ENCODE measurements around the gene GAK.

The GAK gene

GRCh38 chr4:898869-899555, 33.1 kb downstream of the GAK start:
- Histone ChIP-seq H3K27ac (ENCODE audit: low read depth, low read length) (no peak overlapping the region), H3K4me3 (ENCODE audit: low read depth in 1 of 5, low read length in 5 of 5) (no peak overlapping the region), H3K27me3 (ENCODE audit: control insufficient read depth in 5 of 5, insufficient read depth in 4 of 5, low read length in 5 of 5) (no peaks in the 10 kb centered on the region), H3K36me3 (ENCODE audit: control insufficient read depth in 5 of 5, insufficient read depth in 5 of 5, low read length in 5 of 5) (peaks cover 0 to 85% (median 71%) of the 10 kb centered on the region in 5 donors), H3K9ac (ENCODE audit: low read length in 5 of 5) (no peak overlapping the region), H3K4me1 (ENCODE audit: control insufficient read depth in 5 of 5, insufficient read depth in 5 of 5, low read length in 5 of 5) (no peaks in the 10 kb centered on the region), H3K9me3 (ENCODE audit: control insufficient read depth in 5 of 5, low read length in 5 of 5) (no peaks in the 10 kb centered on the region)

GRCh38 chr4:898123-898522, 34.0 kb downstream of the GAK start:
- H3K9me3 ChIP-seq (ENCODE audit: control insufficient read depth in 5 of 5, low read length in 5 of 5), result no peaks in the 10 kb centered on the region
- no peaks in the 10 kb centered on the region for H3K27me3 ChIP-seq (ENCODE audit: control insufficient read depth in 5 of 5, insufficient read depth in 4 of 5, low read length in 5 of 5)
- no peak overlapping the region for H3K9ac ChIP-seq (ENCODE audit: low read length in 5 of 5)
- no peak overlapping the region for H3K27ac ChIP-seq (ENCODE audit: low read depth, low read length)
- no peaks in the 10 kb centered on the region for H3K4me1 ChIP-seq (ENCODE audit: control insufficient read depth in 5 of 5, insufficient read depth in 5 of 5, low read length in 5 of 5)
- no peak overlapping the region for H3K4me3 ChIP-seq (ENCODE audit: low read depth in 1 of 5, low read length in 5 of 5)
- H3K36me3 ChIP-seq (ENCODE audit: control insufficient read depth in 5 of 5, insufficient read depth in 5 of 5, low read length in 5 of 5), result peaks cover 0 to 85% (median 71%) of the 10 kb centered on the region in 5 donors

- Histone ChIP-seq H3K27ac (ENCODE audit: low read depth, low read length) (no peak overlapping the region), H3K36me3 (ENCODE audit: control insufficient read depth in 5 of 5, insufficient read depth in 5 of 5, low read length in 5 of 5) (peaks cover 0 to 93% (median 79%) of the 10 kb centered on the region in 5 donors), H3K9ac (ENCODE audit: low read length in 5 of 5) (no peak overlapping the region), H3K4me1 (ENCODE audit: control insufficient read depth in 5 of 5, insufficient read depth in 5 of 5, low read length in 5 of 5) (no peaks in the 10 kb centered on the region), H3K27me3 (ENCODE audit: control insufficient read depth in 5 of 5, insufficient read depth in 4 of 5, low read length in 5 of 5) (no peaks in the 10 kb centered on the region), H3K9me3 (ENCODE audit: control insufficient read depth in 5 of 5, low read length in 5 of 5) (no peaks in the 10 kb centered on the region), H3K4me3 (ENCODE audit: low read depth in 1 of 5, low read length in 5 of 5) (no peak overlapping the region)
These were observed 35.5 kb downstream of the GAK start for GRCh38 chr4:896630-897029.

- H3K36me3 ChIP-seq (ENCODE audit: control insufficient read depth in 5 of 5, insufficient read depth in 5 of 5, low read length in 5 of 5), result peaks cover 0 to 89% (median 81%) of the 10 kb centered on the region in 5 donors
- no peak overlapping the region for H3K9ac ChIP-seq (ENCODE audit: low read length in 5 of 5)
These were observed 35.9 kb downstream of the GAK start for GRCh38 chr4:896216-896615.

GRCh38 chr4:895596-895995, 36.5 kb downstream of the GAK start:
- no peak overlapping the region for H3K27ac ChIP-seq (ENCODE audit: low read depth, low read length)
- H3K4me3 ChIP-seq (ENCODE audit: low read depth in 1 of 5, low read length in 5 of 5), result no peak overlapping the region
- peaks cover 0 to 86% (median 78%) of the 10 kb centered on the region in 5 donors for H3K36me3 ChIP-seq (ENCODE audit: control insufficient read depth in 5 of 5, insufficient read depth in 5 of 5, low read length in 5 of 5)

More at GRCh38 chr4:896216-896615, 35.9 kb downstream of the GAK start:
- no peak overlapping the region for H3K27ac ChIP-seq (ENCODE audit: low read depth, low read length)
- H3K9me3 ChIP-seq (ENCODE audit: control insufficient read depth in 5 of 5, low read length in 5 of 5), result no peaks in the 10 kb centered on the region
- H3K4me1 ChIP-seq (ENCODE audit: control insufficient read depth in 5 of 5, insufficient read depth in 5 of 5, low read length in 5 of 5), result no peaks in the 10 kb centered on the region
- no peak overlapping the region for H3K4me3 ChIP-seq (ENCODE audit: low read depth in 1 of 5, low read length in 5 of 5)
- no peaks in the 10 kb centered on the region for H3K27me3 ChIP-seq (ENCODE audit: control insufficient read depth in 5 of 5, insufficient read depth in 4 of 5, low read length in 5 of 5)

GRCh38 chr4:893995-894705, 38.0 kb downstream of the GAK start:
- H3K4me1 ChIP-seq (ENCODE audit: control insufficient read depth in 5 of 5, insufficient read depth in 5 of 5, low read length in 5 of 5), result no peaks in the 10 kb centered on the region
- H3K36me3 ChIP-seq (ENCODE audit: control insufficient read depth in 5 of 5, insufficient read depth in 5 of 5, low read length in 5 of 5), result peaks cover 0 to 86% (median 79%) of the 10 kb centered on the region in 5 donors
- H3K4me3 ChIP-seq (ENCODE audit: low read depth in 1 of 5, low read length in 5 of 5), result no peak overlapping the region
- H3K27ac ChIP-seq (ENCODE audit: low read depth, low read length), result no peak overlapping the region
- H3K9me3 ChIP-seq (ENCODE audit: control insufficient read depth in 5 of 5, low read length in 5 of 5), result no peaks in the 10 kb centered on the region
- no peaks in the 10 kb centered on the region for H3K27me3 ChIP-seq (ENCODE audit: control insufficient read depth in 5 of 5, insufficient read depth in 4 of 5, low read length in 5 of 5)
- no peak overlapping the region for H3K9ac ChIP-seq (ENCODE audit: low read length in 5 of 5)

More at GRCh38 chr4:895596-895995, 36.5 kb downstream of the GAK start:
- no peaks in the 10 kb centered on the region for H3K4me1 ChIP-seq (ENCODE audit: control insufficient read depth in 5 of 5, insufficient read depth in 5 of 5, low read length in 5 of 5)
- H3K9ac ChIP-seq (ENCODE audit: low read length in 5 of 5), result no peak overlapping the region
- H3K9me3 ChIP-seq (ENCODE audit: control insufficient read depth in 5 of 5, low read length in 5 of 5), result no peaks in the 10 kb centered on the region
- no peaks in the 10 kb centered on the region for H3K27me3 ChIP-seq (ENCODE audit: control insufficient read depth in 5 of 5, insufficient read depth in 4 of 5, low read length in 5 of 5)

GRCh38 chr4:893276-893994, 38.7 kb downstream of the GAK start:
- Histone ChIP-seq H3K27ac (ENCODE audit: low read depth, low read length) (no peak overlapping the region), H3K9ac (ENCODE audit: low read length in 5 of 5) (no peak overlapping the region), H3K36me3 (ENCODE audit: control insufficient read depth in 5 of 5, insufficient read depth in 5 of 5, low read length in 5 of 5) (peaks cover 0 to 88% (median 82%) of the 10 kb centered on the region in 5 donors), H3K4me1 (ENCODE audit: control insufficient read depth in 5 of 5, insufficient read depth in 5 of 5, low read length in 5 of 5) (no peaks in the 10 kb centered on the region), H3K4me3 (ENCODE audit: low read depth in 1 of 5, low read length in 5 of 5) (no peak overlapping the region), H3K9me3 (ENCODE audit: control insufficient read depth in 5 of 5, low read length in 5 of 5) (no peaks in the 10 kb centered on the region), H3K27me3 (ENCODE audit: control insufficient read depth in 5 of 5, insufficient read depth in 4 of 5, low read length in 5 of 5) (no peaks in the 10 kb centered on the region)

- Histone ChIP-seq H3K27ac (ENCODE audit: low read depth, low read length) (no peak overlapping the region), H3K36me3 (ENCODE audit: control insufficient read depth in 5 of 5, insufficient read depth in 5 of 5, low read length in 5 of 5) (peaks cover 0 to 89% (median 85%) of the 10 kb centered on the region in 5 donors), H3K9me3 (ENCODE audit: control insufficient read depth in 5 of 5, low read length in 5 of 5) (no peaks in the 10 kb centered on the region), H3K4me1 (ENCODE audit: control insufficient read depth in 5 of 5, insufficient read depth in 5 of 5, low read length in 5 of 5) (no peaks in the 10 kb centered on the region), H3K27me3 (ENCODE audit: control insufficient read depth in 5 of 5, insufficient read depth in 4 of 5, low read length in 5 of 5) (no peaks in the 10 kb centered on the region), H3K4me3 (ENCODE audit: low read depth in 1 of 5, low read length in 5 of 5) (no peak overlapping the region), H3K9ac (ENCODE audit: low read length in 5 of 5) (no peak overlapping the region)
These were observed 39.3 kb downstream of the GAK start for GRCh38 chr4:892780-893179.

GRCh38 chr4:891747-892146, 40.4 kb downstream of the GAK start:
- no peaks in the 10 kb centered on the region for H3K4me1 ChIP-seq (ENCODE audit: control insufficient read depth in 5 of 5, insufficient read depth in 5 of 5, low read length in 5 of 5)
- no peak overlapping the region for H3K27ac ChIP-seq (ENCODE audit: low read depth, low read length)
- H3K9ac ChIP-seq (ENCODE audit: low read length in 5 of 5), result no peak overlapping the region
- H3K27me3 ChIP-seq (ENCODE audit: control insufficient read depth in 5 of 5, insufficient read depth in 4 of 5, low read length in 5 of 5), result no peaks in the 10 kb centered on the region
- peaks cover 0 to 89% (median 85%) of the 10 kb centered on the region in 5 donors for H3K36me3 ChIP-seq (ENCODE audit: control insufficient read depth in 5 of 5, insufficient read depth in 5 of 5, low read length in 5 of 5)
- no peak overlapping the region for H3K4me3 ChIP-seq (ENCODE audit: low read depth in 1 of 5, low read length in 5 of 5)
- no peaks in the 10 kb centered on the region for H3K9me3 ChIP-seq (ENCODE audit: control insufficient read depth in 5 of 5, low read length in 5 of 5)

Data from subcutaneous abdominal adipose tissue (tissue), 5 donors.